ENCODE measurements around the gene TUBA3E.
"Not testable (repeated sequence)": the region's sequence is repeated elsewhere in the genome, so short reads cannot be mapped to it uniquely, and the experiment has no call there.

TUBA3E gene

DNA sequence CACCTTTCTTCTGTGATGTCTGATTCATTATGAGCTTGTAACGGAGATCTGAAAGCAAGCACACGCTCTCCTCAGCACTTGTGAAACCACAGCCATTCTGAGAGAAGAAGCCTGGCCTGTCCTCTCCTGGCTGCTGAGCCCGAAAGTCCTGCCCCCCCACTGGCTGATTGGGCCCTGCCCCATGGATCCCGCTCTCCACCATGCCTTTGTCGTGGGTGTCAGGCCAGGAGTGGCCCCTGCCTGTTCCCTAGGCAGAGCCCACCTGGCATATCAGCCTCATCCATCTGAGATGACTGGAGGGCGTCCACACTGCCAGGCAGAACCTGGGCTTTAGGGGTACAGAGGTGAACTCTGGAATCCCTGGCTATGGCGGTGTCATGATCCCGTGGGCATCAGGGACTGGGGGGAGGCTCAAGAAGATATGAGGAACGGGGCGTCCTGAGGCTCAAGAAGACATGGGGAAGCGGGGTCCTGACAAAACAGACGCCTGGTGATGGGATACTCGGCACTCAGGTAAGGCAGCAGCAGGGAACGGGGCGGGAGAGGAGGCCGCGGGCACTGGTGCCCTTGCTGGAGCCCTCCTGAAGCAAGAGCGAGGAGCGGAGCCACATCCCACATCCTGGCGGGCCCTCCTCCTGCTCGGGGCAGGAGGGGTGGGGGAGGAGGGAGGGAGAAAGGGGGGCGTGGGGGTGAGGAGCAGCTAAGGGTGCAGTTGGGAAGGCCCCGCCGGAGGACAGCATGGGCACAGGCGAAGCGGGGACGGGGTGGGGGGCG lies 54.8 kb downstream of the TUBA3E start:
- DNase-seq (ENCODE audit: low read depth, low spot score) = not testable (repeated sequence)

DNA sequence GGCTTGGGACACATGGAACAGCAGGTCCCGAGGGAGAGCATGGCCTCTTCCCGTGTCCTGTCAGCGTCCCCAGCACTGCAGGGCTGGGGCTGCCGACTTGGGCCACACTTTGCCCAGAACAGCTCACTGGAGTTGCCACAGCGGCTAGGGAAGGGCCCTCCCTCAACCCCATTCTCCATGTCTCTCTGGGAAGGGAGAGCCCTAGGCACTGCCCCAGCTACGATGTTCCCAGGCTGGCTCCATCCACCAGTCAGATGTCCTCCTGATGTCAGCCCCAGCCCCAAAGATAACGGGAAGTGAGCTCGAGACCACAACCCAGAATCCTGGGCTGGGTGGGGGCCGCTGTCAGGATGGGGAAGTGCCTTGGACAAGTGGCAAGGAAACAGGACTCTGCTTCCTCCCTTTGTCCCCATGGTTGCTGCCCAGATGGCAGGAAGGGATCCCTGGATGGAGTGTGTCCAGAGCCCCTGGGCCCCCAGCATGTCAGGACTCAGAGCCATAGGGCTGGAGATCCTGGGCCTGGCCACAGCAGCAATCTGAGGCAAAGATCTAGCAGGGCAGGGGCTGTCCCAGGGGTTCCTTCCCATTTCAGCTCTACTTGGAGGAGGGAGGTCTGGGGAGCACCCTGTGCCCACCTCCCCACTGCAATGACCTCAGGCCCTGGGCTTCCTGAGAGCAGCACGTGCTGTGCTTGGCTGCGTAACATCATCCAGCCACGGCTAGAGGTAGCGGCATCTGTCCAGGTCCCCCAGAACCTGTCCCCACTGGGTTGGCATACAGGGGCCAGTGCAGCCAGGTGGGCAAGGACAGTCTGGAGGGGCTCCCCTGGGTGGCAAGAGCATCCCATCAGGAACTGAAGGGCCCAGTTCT lies 55.6 kb downstream of the TUBA3E start:
- not testable (repeated sequence) for DNase-seq (ENCODE audit: low read depth, low spot score)

All from activated CD4-positive, CD25-positive, alpha-beta regulatory T cell treated with anti-CD3 and anti-CD28 coated beads, Interleukin-2, amount 50 U/mL, for 16 hours (primary cell).